HepG2 (cell line): ENCODE data around the gene GPBP1.

Source experiments
- LCORL ChIP-seq, 2 experiments: fragments of 450-650 bp in 1 of 2; sonication (generic) in 1 of 2; formaldehyde crosslinking in 1 of 2; IDR thresholded peaks; 2 replicates each; pipeline versions ENCODE4 v1.5.0 to v1.6.1; 2017 to 2020; ENCODE audit warnings: antibody characterized with exemption in 1 of 2, missing genetic modification reagents in 1 of 2
- SRSF9 ChIP-seq: fragments of 200-400 bp; formaldehyde crosslinking; IDR thresholded peaks from 2 replicates; pipeline ENCODE4 v1.6.1; 2018; ENCODE audit warnings: borderline replicate concordance, mild to moderate bottlenecking, low read depth, low read length; ENCODE audit not compliant: insufficient read depth, poor library complexity, severe bottlenecking

- TF ChIP-seq SRSF9: no peak
- TF ChIP-seq LCORL (IDR thresholded peaks at IDR 0.05): no peak
- no peak for TF ChIP-seq LCORL (CRISPR knock-in tag; IDR thresholded peaks at IDR 0.05)
Measured at GRCh38 chr5:57302643-57303042, 128.8 kb downstream of the GPBP1 start.
